ENCODE results near the gene RRAGA.
"Not testable (repeated sequence)": the region's sequence is repeated elsewhere in the genome, so short reads cannot be mapped to it uniquely, and the experiment has no call there.

RRAGA gene

GRCh38 chr9:19048966-19049916 lies at the start of gene RRAGA:
Gene RRAGA (plus strand): TSS chr9:19049427. CDS start chr9:19049660, 233 bp downstream.
- H3K9ac ChIP-seq (ENCODE audit: low read depth, low read length): peak within 1 kb of the TSS; percentile 76
- no peaks in the 10 kb centered on the region; the same call in none of the 2 replicates for H3K4me1 ChIP-seq (ENCODE audit: insufficient read depth, low read length)
- H3K36me3 ChIP-seq (ENCODE audit: insufficient read depth, low read length): no peaks in the 10 kb centered on the region
- no peaks in the 10 kb centered on the region for H3K9me3 ChIP-seq (ENCODE audit: control insufficient read depth, insufficient read depth, low read length)

DNA sequence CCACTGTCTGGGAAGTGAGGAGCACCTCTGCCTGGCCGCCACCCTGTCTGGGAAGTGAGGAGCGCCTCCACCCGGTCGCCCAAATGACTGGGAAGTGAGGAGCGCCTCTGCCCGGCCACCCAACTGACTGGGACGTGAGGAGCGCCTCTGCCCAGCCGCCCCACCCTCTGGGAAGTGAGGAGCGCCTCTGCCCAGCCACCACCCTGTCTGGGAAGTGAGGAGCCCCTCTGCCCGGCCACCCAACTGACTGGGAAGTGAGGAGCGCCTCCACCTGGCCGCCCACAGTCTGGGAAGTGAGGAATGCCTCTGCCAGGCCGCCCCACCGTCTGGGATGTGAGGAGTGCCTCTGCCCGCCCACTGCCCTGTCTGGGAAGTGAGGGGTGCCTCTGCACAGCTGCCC lies 49.1 kb upstream of the RRAGA start:
- Histone ChIP-seq H3K9ac (ENCODE audit: low read depth, low read length) (no peak overlapping the region), H3K9me3 (ENCODE audit: control insufficient read depth, insufficient read depth, low read length) (no peaks in the 10 kb centered on the region), H3K36me3 (ENCODE audit: insufficient read depth, low read length) (no peaks in the 10 kb centered on the region), H3K4me1 (ENCODE audit: insufficient read depth, low read length) (no peaks in the 10 kb centered on the region)

- H3K36me3 ChIP-seq (ENCODE audit: insufficient read depth, low read length): no peaks in the 10 kb centered on the region; the same call in 1 of the 2 replicates
- no peaks in the 10 kb centered on the region for H3K9me3 ChIP-seq (ENCODE audit: control insufficient read depth, insufficient read depth, low read length)
- no peak overlapping the region for H3K9ac ChIP-seq (ENCODE audit: low read depth, low read length)
- no peaks in the 10 kb centered on the region for H3K4me1 ChIP-seq (ENCODE audit: insufficient read depth, low read length)
Measured at GRCh38 chr9:19009391-19009965, 39.7 kb upstream of the RRAGA start.

- Histone ChIP-seq H3K36me3 (ENCODE audit: insufficient read depth, low read length) (no peaks in the 10 kb centered on the region), H3K9me3 (ENCODE audit: control insufficient read depth, insufficient read depth, low read length) (no peaks in the 10 kb centered on the region), H3K4me1 (ENCODE audit: insufficient read depth, low read length) (no peaks in the 10 kb centered on the region), H3K9ac (ENCODE audit: low read depth, low read length) (no peak overlapping the region)
Measured at GRCh38 chr9:19018201-19018600, 31.0 kb upstream of the RRAGA start.

DNA sequence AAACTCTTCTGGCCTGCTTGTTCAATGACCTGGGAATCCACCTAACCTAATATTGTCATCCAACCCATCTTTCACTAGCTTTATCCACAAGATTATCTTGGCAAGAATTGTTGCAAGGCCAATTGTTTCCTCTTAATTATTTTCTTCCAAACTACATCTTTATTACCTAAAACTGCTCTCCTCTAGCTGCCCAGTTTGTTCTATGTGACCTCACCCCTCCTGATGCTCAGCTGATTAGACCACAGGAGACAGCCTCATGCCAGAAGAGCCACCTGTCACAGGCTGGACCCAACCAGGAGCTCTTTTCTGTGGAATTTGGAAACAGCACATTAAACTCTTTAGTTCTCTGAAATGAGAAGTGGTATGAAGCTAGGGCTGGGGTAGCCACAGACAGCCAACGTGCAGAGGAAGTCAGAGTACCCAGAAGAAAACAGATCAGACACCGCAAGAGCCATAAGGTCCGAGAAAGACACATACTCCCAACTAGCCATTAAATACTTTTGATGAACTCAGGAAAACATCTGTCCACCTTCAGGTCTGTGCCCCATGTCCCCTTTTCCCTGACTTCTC lies 28.3 kb upstream of the RRAGA start:
- no peaks in the 10 kb centered on the region for H3K9me3 ChIP-seq (ENCODE audit: control insufficient read depth, insufficient read depth, low read length)
- no peaks in the 10 kb centered on the region for H3K4me1 ChIP-seq (ENCODE audit: insufficient read depth, low read length)
- H3K36me3 ChIP-seq (ENCODE audit: insufficient read depth, low read length): no peaks in the 10 kb centered on the region
- no peak overlapping the region for H3K9ac ChIP-seq (ENCODE audit: low read depth, low read length)

DNA sequence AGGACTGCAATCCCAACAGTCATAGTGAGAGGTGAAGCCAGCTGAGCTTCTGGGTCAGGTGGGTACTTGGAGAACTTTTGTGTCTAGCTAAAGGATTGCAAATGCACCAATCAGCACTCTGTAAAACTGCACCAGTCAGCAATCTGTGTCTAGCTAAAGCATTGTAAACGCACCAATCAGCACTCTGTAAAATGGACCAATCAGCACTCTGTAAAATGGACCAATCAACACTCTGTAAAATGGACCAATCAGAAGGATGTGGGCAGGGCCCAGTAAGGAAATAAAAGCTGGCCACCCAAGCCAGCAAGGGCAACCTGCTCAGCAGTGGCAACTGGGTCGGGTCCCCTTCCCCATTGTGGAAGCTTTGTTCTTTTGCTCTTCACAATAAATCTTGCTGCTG lies 27.6 kb upstream of the RRAGA start:
- not testable (repeated sequence) for H3K4me1 ChIP-seq (ENCODE audit: insufficient read depth, low read length); H3K9ac ChIP-seq (ENCODE audit: low read depth, low read length); H3K9me3 ChIP-seq (ENCODE audit: control insufficient read depth, insufficient read depth, low read length); H3K36me3 ChIP-seq (ENCODE audit: insufficient read depth, low read length)

GRCh38 chr9:19022206-19022605 lies 27.0 kb upstream of the RRAGA start:
- no peaks in the 10 kb centered on the region for H3K9me3 ChIP-seq (ENCODE audit: control insufficient read depth, insufficient read depth, low read length)
- H3K4me1 ChIP-seq (ENCODE audit: insufficient read depth, low read length): no peaks in the 10 kb centered on the region
- H3K36me3 ChIP-seq (ENCODE audit: insufficient read depth, low read length): no peaks in the 10 kb centered on the region
- H3K9ac ChIP-seq (ENCODE audit: low read depth, low read length): no peak overlapping the region

GRCh38 chr9:19023078-19023477 lies 26.1 kb upstream of the RRAGA start:
- no peaks in the 10 kb centered on the region for H3K36me3 ChIP-seq (ENCODE audit: insufficient read depth, low read length)
- no peaks in the 10 kb centered on the region for H3K9me3 ChIP-seq (ENCODE audit: control insufficient read depth, insufficient read depth, low read length)
- no peaks in the 10 kb centered on the region for H3K4me1 ChIP-seq (ENCODE audit: insufficient read depth, low read length)
- H3K9ac ChIP-seq (ENCODE audit: low read depth, low read length): no peak overlapping the region

GRCh38 chr9:19026375-19026774 lies 22.9 kb upstream of the RRAGA start:
- Histone ChIP-seq H3K9ac (ENCODE audit: low read depth, low read length) (no peak overlapping the region), H3K9me3 (ENCODE audit: control insufficient read depth, insufficient read depth, low read length) (no peaks in the 10 kb centered on the region), H3K36me3 (ENCODE audit: insufficient read depth, low read length) (no peaks in the 10 kb centered on the region), H3K4me1 (ENCODE audit: insufficient read depth, low read length) (no peaks in the 10 kb centered on the region)

DNA sequence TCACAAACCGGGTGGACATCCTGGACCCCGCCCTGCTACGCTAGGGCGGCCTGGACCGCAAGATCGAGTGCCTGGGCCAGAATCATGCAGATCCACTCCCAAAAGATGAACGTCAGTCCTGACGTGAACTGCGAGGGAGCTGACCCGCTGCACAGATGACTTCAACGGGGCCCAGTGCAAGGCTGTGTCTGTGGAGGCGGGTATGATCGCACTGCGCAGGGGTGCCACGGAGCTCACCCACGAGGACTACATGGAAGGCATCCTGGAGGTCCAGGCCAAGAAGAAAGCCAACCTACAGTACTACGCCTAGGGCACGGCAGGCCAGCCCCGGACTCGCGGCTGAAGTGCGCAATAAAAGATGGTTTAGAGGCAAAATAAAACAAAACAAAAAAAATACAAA lies 21.4 kb upstream of the RRAGA start:
- H3K4me1 ChIP-seq (ENCODE audit: insufficient read depth, low read length): no peaks in the 10 kb centered on the region
- H3K36me3 ChIP-seq (ENCODE audit: insufficient read depth, low read length): no peaks in the 10 kb centered on the region
- H3K9ac ChIP-seq (ENCODE audit: low read depth, low read length): no peak overlapping the region
- H3K9me3 ChIP-seq (ENCODE audit: control insufficient read depth, insufficient read depth, low read length): no peaks in the 10 kb centered on the region

GRCh38 chr9:19028835-19029451 lies 20.3 kb upstream of the RRAGA start:
- H3K36me3 ChIP-seq (ENCODE audit: insufficient read depth, low read length): no peaks in the 10 kb centered on the region
- no peaks in the 10 kb centered on the region for H3K9me3 ChIP-seq (ENCODE audit: control insufficient read depth, insufficient read depth, low read length)
- H3K9ac ChIP-seq (ENCODE audit: low read depth, low read length): no peak overlapping the region
- no peaks in the 10 kb centered on the region for H3K4me1 ChIP-seq (ENCODE audit: insufficient read depth, low read length)

- no peak overlapping the region for H3K9ac ChIP-seq (ENCODE audit: low read depth, low read length)
- no peaks in the 10 kb centered on the region for H3K4me1 ChIP-seq (ENCODE audit: insufficient read depth, low read length)
- no peaks in the 10 kb centered on the region for H3K36me3 ChIP-seq (ENCODE audit: insufficient read depth, low read length)
- H3K9me3 ChIP-seq (ENCODE audit: control insufficient read depth, insufficient read depth, low read length): no peaks in the 10 kb centered on the region
Measured at GRCh38 chr9:19030899-19031298, 18.3 kb upstream of the RRAGA start.

- no peak overlapping the region for H3K9ac ChIP-seq (ENCODE audit: low read depth, low read length)
Measured at GRCh38 chr9:19032406-19032805, 16.8 kb upstream of the RRAGA start.

DNA sequence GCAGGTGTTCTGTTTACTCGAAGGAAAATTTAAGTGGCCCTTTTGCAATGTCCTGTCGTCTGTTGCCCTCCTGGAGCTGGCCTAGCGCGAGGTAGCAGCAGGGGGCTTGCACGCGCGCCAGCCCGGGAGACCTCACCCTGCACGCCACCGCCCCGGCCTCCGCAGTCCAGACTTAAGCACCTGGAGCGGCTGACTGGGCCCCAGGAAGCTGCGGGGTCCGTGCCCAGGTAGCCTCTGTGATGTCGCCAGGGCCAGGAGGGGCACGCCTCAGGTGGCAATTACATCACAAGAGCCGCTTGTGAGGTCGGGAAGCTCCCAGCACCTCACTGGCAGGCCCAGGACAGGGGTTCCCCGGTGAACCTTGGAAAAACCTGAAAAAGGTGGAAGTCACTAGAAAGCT lies 16.2 kb upstream of the RRAGA start, which contains the start of gene SAXO1:
Gene SAXO1, minus strand, starts transcription at position 195 of the 400 bp plus-strand sequence. CDS start 301 bp downstream, outside the sequence.
- Histone ChIP-seq H3K9ac (ENCODE audit: low read depth, low read length) (no peak within 1 kb of the TSS), H3K36me3 (ENCODE audit: insufficient read depth, low read length) (no peaks in the 10 kb centered on the region), H3K9me3 (ENCODE audit: control insufficient read depth, insufficient read depth, low read length) (peaks cover 3% of the 10 kb centered on the region; the same call in 1 of the 2 replicates)

More at GRCh38 chr9:19032406-19032805, 16.8 kb upstream of the RRAGA start:
- Histone ChIP-seq H3K9me3 (ENCODE audit: control insufficient read depth, insufficient read depth, low read length) (peaks cover 3% of the 10 kb centered on the region; the same call in 1 of the 2 replicates), H3K36me3 (ENCODE audit: insufficient read depth, low read length) (no peaks in the 10 kb centered on the region), H3K4me1 (ENCODE audit: insufficient read depth, low read length) (no peaks in the 10 kb centered on the region)

More for the DNA sequence above, 16.2 kb upstream of the RRAGA start, which contains the start of gene SAXO1:
- no peaks in the 10 kb centered on the region for H3K4me1 ChIP-seq (ENCODE audit: insufficient read depth, low read length)

Measured in ES-I3 (cell line).